NCI-H1694 treated with DMSO at 0.1 percent for 48 hours (cell line): ENCODE measurements around the gene AGBL3.
"Not testable (repeated sequence)": the region's sequence is repeated elsewhere in the genome, so short reads cannot be mapped to it uniquely, and the experiment has no call there.

Experiments
- DNase-seq: peaks from one replicate; lab custom pipeline; 2025; lab: John Stamatoyannopoulos, UW

The AGBL3 gene

DNA sequence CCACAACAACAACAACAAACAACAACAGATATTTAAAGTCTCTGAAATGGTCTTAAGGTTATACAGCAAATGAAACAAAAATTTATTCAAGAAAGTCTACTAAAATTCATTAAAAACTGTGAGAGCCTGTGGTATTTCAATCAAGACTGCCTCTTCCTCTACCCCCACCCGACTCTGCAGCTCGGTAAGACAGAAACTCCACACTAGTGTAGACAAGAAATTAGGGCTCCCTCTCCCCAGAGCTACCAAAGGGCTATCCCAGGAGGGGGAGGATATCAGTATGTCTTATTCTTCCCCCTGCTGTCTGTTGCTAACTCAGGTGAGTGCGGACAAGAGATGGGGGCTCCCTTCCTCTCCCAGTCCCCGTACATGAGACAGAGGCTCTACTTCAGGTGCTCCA is 90.6 kb downstream of the AGBL3 start:
- DNase-seq, result no peak

- DNase-seq, result no peak
Observed at GRCh38 chr7:135077642-135078041, 91.3 kb downstream of the AGBL3 start.

- no peak for DNase-seq
Observed at GRCh38 chr7:135078051-135078450, 91.7 kb downstream of the AGBL3 start.

- no peak for DNase-seq
Observed at GRCh38 chr7:135079068-135079467, 92.8 kb downstream of the AGBL3 start.

GRCh38 chr7:135083005-135083404 is 96.7 kb downstream of the AGBL3 start:
- DNase-seq, result no peak

DNA sequence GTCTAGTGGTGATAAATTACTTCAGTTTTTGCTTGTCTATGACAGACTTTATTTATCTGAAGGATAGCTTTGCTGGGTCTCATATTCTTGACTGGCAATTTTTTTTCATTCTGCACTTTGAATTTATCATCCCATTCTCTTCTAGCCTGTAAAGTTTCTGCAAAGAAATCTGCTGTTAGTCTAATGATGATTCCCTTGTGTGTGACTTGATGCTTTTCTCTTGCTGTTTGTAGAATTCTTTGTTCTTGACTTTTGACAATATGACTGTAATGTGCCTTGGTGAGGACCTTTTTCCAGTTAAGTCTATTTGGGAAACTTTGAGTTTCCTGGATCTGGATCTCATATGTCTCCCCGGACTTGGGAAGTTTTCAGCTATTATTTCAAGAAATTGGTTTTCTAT is 102.3 kb downstream of the AGBL3 start:
- no peak for DNase-seq

GRCh38 chr7:135091717-135092116 is 105.4 kb downstream of the AGBL3 start:
- DNase-seq, result no peak

GRCh38 chr7:135094472-135095237 is 108.3 kb downstream of the AGBL3 start:
- DNase-seq, result no peak

DNA sequence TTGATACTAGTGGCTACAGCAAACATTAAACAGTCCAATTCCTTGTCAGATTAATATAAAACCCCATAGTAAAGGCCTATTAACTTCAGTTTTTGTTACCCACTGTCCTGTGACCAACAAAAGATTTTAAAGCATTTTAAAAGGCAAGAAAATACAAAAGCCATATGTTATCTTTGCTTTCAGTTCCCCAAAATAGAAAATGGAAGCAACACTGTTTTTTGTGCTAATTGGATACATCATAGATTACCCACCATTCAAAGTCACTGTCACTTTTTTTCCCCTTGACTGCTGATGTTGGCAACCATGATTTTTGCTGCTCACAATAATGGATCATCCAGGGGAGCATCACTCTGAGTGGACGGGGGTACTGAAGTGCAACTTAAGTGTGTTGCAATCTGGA is 109.1 kb downstream of the AGBL3 start:
- no peak for DNase-seq

DNA sequence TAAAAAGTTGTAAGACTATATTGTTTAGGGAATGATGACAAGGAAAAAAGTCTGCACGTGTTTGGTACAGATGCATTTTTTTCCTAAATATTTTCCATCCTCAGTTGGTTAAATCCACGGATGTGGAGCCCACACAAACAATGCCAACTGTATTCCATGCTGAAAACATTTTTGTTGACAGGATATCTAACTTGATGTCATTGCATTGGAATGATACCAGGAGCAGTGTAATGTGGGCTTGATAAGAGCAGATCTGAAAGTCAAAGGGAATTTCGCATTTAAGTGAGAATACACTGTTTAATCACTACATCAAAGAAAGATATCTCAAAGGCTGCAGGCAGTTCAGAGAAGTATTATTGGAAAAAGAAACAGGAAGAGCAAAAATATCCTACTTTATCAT is 112.1 kb downstream of the AGBL3 start:
- no peak for DNase-seq

- no peak for DNase-seq
Observed at GRCh38 chr7:135100856-135101255, 114.5 kb downstream of the AGBL3 start.

DNA sequence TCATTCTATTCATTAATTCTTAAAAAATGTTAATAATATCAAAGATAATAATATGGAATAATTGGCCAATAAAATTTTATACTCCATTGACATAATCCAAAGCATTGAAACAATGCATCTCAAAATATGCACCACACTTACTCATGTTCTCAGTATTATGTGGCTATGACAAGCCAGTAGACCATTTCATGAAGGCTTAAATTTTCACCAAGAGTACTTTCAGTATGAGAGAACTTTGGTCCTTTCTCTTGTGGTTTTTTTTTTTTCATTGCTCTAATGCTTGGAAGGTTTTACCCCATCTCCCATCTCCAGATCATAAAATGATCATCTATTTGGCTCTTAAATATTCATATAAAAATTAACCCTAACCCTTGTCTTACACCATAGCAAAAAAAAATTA is 116.1 kb downstream of the AGBL3 start:
- DNase-seq, result no peak

DNA sequence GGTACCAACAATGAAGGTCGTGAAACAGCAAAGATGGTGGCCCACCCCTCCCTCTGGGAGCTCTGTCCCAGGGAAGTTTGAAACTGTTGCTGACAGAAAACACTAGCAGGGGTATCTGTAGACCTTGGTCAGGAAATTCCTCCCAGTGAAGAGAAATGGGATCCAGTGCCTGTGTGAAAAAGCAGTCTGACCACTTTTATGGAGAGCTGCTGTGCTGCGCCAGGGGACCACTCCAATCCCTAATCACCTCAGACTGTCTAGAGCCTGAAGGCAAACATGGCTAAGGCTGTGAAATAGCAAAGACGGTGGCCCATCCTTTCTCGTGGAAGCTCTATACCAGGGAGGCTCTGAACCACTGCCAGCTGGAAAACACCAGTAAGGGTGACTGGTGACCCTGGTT is 123.3 kb downstream of the AGBL3 start:
- DNase-seq, result no peak

DNA sequence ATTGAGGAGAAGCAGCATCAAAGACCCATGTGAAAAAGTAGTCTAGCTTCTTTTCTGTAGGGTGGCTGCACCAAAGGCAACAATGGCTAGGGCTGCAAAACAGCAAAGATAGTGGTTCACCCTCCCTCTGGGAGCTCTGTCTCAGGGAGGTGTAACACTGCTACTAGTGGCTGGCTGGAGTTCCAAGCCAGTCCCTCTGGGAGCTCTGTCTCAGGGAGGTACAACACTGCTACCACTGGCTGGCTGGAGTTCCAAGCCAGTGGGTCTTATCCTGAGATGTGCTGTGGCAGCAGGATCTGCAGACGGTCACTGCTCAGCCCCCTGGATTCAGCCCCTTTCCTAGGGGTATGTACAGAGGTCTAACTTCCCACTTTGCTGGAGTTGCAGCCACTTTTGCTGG is 123.7 kb downstream of the AGBL3 start:
- no peak for DNase-seq

DNA sequence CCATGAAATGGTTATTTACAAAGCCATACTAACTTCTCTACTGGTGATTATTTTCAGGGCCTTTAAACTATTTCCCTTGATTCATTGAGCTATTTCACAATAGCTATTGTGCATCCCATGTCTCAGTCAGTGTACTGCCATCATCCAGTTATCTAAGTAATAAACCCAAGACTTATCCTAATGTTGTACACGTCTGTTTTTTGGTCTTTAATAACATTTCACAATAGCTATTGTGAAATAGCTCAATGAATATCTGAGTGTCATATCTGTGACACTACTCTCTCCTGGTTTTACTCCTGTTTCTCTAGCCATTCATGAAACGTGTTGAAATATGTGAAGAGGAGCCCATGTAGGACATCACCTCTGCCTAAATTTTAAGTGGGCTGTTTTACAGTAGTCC is 125.1 kb downstream of the AGBL3 start:
- DNase-seq, result no peak

DNA sequence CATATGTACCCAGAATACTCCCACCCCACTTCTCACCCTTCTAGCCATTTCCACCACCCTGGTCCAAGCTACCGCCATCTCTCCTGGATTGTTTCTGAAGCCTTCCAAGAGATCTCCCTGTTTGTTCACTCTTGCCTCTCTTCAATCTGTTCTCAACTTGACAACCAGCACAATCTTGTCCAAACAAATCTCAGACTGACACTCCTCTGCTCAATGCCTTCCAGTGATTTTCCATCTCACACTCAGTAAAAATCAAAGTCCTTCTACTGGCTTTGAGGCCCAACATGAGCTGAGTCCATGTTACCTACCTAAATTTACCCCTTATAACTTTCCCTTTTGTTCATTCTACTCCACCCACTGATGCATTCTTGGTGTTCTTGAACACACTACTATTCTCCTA is 128.3 kb downstream of the AGBL3 start:
- no peak for DNase-seq

DNA sequence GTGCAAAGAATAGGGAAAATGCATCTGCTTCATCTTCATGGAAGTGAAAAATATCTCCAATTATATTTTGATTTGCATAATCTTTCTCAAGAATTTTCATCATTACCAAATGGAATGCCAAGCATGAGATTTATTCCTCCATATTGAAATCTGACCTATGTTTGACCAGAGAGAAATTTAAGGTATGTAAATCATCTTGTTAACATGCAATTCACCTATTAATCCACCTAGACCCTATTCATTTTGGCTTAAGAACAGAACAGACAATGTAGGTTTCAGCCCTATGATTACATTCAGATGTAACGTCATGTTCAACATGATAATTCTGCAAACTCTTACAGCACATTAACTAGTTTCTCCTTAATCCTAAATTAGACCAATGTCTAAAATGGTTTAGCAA is 130.8 kb downstream of the AGBL3 start:
- DNase-seq, result no peak

DNA sequence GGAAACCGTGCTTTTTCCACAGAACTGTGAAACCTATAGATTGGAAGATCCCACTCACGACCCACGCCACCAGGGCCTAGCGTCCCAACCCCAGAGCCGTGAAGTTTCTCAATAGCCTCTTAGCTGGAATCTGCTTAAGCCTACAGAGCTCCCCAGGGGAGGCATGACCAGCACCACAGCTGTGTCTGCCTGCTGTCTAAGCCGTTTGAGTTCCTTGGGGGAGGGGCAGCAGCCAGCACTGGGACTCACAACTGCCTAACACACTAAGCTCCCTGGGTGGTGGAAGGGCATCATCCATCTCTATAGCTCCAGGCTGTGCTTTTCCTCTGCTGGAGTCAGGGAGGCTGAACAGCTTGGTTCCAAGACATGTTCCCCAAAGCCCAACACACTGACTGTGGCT is 135.6 kb downstream of the AGBL3 start:
- no peak for DNase-seq

DNA sequence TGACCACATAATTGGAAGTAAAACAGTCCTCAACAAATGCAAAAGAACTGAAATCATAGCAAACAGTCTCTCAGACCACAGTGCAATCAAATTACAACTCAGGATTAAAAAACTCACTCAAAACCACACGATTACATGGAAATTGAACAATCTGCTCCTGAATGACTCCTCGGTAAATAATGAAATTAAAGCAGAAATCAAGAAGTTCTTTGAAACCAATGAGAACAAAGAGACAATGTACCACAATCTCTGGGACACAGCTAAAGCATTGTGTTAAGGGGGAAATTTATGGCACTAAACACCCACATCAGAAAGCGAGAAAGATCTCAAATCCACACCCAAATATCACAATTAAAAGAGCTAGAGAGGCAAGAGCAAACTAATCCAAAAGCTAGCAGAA is 138.3 kb downstream of the AGBL3 start:
- not testable (repeated sequence) for DNase-seq

DNA sequence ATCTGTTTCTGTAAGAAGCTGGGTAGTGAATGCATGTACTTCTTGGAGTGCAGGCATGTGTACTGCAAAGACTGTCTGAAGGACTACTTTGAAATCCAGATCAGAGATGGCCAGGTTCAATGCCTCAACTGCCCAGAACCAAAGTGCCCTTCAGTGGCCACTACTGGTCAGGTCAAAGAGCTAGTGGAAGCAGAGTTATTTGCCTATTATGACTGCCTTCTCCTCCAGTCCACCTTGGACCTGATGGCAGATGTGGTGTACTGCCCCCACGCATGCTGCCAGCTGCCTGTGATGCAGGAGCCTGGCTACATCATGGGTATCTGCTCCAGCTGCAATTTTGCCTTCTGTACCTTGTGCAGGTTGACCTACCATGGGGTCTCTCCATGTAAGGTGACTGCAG is 142.6 kb downstream of the AGBL3 start:
- no peak for DNase-seq

DNA sequence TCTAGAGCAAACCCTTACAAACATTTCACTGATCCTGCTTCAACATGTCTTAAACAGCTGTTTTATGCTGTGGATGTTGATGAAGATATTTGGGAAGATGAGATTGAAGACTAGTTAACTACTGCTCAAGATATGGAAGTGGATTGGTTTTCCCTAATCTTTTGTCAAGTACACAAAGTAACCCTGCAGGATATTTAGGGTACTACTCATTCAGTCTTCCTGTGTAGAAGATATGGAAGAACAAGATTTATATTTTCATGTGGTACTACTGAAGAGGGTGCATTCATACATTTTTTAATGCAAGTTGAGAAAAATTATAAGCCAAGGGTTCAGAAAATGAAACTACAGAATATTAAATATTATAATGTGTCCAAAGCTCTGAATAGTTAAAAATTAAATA is 143.3 kb downstream of the AGBL3 start:
- DNase-seq, result no peak

DNA sequence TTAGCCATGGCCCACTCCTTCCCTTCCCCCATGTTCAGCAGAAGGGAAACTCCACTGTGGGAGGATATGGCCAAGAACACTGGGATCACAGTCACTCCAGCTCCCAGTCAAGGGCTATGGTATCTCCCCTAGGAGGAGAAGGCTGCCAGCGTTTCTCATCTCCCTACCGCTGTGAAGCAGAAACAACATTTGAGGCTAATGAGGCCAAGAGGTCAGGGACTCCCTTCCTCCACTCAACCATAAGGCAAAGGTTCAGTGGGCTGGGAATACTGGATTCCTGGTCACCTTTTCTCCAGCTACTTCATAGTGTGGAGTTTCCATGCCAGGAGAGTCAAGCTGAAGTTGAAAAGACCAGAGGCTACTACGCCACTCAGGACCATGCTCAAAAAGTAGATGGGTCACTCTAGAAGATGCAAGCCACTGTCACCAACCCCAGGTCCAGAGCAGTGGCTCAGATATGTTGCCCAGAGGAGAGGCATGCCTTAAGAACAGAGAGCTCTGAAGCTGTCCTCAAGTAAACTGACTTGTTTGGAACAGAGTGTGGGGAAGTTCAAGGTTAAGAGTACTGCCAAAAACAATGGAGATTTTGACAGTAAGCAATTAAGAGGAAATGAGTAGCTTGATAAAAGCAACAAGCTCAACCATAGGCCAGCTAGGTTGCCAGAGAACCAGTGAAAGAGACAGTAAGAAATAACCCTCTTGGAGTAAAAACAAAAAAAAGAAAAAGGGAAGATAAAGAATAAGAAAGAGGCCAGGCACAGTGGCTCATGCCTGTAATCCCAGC is 157.8 kb downstream of the AGBL3 start:
- no peak for DNase-seq

- DNase-seq, result no peak
Observed at GRCh38 chr7:135147341-135147898, 161.1 kb downstream of the AGBL3 start.
